ENCODE results near the gene PPA1.
"Not testable (repeated sequence)": the region's sequence is repeated elsewhere in the genome, so short reads cannot be mapped to it uniquely, and the experiment has no call there.

Gene PPA1

DNA sequence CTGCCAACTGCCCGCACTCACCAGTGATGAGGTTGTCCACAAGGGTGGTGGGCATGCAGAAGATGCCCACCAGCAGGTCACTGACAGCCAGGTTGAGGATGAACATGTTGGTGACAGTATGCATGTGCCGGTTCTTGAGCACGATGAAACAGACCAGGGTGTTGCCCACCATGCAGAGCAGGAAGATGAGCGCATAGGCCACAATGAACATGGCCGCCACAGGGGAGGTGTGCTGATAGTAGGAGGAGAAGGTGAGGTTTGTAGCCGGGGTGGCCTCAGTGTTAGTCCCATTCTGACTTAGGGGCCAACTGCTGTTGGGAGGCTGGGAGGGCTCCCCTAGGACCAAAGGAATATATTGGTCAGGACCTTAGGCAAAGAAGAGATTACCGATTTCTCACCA is 32.8 kb upstream of the PPA1 start:
- TF ChIP-seq, protein P1, sequence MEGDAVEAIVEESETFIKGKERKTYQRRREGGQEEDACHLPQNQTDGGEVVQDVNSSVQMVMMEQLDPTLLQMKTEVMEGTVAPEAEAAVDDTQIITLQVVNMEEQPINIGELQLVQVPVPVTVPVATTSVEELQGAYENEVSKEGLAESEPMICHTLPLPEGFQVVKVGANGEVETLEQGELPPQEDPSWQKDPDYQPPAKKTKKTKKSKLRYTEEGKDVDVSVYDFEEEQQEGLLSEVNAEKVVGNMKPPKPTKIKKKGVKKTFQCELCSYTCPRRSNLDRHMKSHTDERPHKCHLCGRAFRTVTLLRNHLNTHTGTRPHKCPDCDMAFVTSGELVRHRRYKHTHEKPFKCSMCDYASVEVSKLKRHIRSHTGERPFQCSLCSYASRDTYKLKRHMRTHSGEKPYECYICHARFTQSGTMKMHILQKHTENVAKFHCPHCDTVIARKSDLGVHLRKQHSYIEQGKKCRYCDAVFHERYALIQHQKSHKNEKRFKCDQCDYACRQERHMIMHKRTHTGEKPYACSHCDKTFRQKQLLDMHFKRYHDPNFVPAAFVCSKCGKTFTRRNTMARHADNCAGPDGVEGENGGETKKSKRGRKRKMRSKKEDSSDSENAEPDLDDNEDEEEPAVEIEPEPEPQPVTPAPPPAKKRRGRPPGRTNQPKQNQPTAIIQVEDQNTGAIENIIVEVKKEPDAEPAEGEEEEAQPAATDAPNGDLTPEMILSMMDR (IDR thresholded peaks at IDR 0.05), result no peak
- DNase-seq (ENCODE audit: low spot score), result peak; percentile 57
- no peak overlapping the region for H3K27ac ChIP-seq
- no peak overlapping the region for H3K4me3 ChIP-seq

DNA sequence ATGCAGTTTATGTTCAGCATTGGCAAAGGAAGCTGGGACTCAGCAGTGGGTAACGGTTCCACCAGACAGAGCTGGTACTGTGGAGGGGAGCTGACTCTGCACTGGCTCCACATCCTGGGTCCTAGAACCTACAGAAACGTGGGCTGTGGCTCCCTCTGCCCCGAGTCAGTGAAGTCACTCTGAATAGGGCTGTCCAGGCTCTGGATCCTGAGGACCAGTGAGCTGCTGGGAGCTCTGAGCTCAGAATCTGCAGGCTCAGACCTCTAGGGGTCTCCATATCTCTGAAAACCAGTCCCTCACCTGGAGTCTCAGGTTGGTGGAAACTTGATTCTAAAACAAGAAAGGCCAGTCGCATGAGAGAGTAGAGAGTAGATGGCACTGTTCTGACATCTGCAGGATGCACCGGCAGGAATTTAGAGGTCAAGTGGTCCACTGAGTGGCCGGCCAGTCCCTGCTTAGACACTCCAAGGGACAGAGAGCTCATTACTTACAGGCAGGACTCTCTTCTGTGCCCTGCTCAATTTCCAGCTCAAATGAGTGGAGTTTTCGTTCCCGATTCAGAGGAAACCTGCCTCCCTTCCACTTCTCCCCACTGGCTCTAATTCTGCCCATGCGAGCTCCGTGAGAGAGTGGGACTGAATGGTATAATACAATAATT is 31.9 kb upstream of the PPA1 start:
- Histone ChIP-seq H3K27ac (no peak overlapping the region), H3K4me3 (no peak overlapping the region)
- TF ChIP-seq, protein P1 (IDR thresholded peaks at IDR 0.05), result no peak
- DNase-seq (ENCODE audit: low spot score), result peak; percentile 35

DNA sequence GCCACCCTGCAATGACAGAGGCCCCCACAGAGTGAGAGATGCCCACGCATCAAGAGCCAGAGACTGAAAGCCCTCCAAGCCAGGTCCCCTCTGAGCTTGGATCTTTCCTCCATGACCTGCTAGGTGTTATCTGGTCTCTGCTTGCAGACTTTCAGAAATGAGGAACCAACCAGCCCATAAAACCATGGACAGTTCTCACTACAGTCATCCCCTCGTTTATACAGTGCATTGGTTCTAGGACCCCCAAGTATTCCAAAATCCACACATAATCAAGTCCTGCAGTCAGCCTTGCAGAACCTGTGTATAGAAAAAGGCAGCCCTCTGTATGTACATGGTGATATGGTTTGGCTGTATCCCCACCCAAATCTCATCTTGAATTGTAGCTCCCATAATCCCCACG is 27.5 kb upstream of the PPA1 start:
- Histone ChIP-seq H3K27ac (no peak overlapping the region), H3K4me3 (no peak overlapping the region)
- DNase-seq (ENCODE audit: low spot score), result peak; percentile 35
- TF ChIP-seq, protein P1 (IDR thresholded peaks at IDR 0.05), result no peak

DNA sequence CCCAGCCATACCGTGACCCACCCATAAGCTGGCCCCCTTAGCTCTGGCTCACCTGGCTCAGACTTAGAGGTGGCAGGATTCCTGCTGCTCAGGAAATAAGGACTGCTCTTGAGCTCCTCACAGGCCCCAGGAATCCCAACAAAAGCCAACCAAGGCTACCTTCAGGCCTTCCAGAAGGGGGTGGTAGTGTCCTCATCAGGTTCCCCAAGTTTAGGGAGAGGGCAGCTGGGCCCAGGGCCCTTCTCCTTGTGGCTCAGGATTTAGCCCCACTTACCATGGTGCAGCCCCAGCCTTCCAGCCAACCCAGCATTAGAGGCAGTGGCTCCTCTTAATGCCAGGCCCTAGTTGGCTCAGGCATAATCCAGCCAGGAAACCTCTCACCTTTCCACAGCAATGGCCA is 27.0 kb upstream of the PPA1 start:
- TF ChIP-seq, protein P1 (IDR thresholded peaks at IDR 0.05), result no peak
- no peak overlapping the region for H3K27ac ChIP-seq

DNA sequence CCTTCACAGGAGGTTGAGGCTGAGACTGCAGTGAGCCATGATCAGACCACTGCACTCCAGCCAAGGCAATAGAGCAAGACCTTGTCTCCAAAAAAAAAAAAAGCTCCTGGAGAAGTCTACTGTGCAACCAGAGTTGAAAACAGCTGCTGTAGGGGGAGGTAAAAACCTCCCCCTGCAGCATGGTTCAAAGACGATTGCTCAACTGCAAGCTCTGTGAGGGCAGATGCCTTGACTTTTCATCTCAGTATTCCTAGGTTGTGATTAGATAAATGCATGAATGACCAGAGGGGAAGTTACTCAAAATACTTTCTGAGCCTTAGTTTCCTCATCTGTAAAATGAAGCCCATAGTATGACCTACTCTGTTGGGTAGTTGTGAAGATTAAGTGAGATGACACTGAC is 25.0 kb upstream of the PPA1 start:
- TF ChIP-seq, protein P1 (IDR thresholded peaks at IDR 0.05), result no peak
- Histone ChIP-seq H3K4me3 (no peak overlapping the region), H3K27ac (no peak overlapping the region)
- peak; percentile 19 for DNase-seq (ENCODE audit: low spot score)

More for the DNA sequence above, 27.0 kb upstream of the PPA1 start:
- DNase-seq (ENCODE audit: low spot score), result peak; percentile 11
- H3K4me3 ChIP-seq, result no peak overlapping the region

DNA sequence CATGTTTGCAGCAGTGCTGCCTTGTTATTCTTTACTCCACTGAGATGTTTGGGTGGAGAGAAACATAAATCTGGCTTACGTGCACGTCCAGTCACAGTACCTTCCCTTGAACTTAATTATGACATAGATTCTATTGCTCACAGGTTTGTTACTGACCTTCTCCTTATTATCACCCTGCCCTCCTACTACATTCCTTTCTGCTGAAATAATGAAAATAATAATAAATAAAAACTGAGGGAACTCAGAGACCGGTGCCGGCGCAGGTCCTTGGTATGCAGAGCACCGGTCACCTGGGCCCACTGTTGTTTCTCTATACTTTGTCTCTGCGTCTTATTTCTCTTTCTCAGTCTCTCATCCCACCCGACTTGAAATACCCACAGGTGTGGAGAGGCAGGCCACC is 24.6 kb upstream of the PPA1 start:
- not testable (repeated sequence) for DNase-seq (ENCODE audit: low spot score); H3K4me3 ChIP-seq; H3K27ac ChIP-seq

DNA sequence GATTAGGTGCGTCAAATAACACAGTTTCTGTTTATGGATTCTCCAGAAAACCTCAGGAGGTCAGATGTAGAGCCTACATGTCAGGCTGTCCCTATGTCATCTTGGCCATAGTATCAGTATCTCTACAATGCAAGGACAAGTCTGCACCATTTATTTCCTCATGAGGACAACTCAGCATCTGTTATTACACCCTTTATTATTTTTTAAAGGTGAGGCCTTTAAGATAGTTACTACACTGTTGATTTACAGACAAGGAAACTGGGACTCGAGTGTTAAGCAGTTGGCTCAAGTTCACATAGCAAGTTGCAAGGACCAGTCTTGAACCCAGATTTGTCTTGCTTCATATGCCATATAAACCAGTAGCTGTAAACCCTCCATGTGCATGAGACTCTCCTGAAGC is 23.2 kb upstream of the PPA1 start:
- Histone ChIP-seq H3K4me3 (no peak overlapping the region), H3K27ac (no peak overlapping the region)
- no peak for DNase-seq (ENCODE audit: low spot score)
- TF ChIP-seq, protein P1 (IDR thresholded peaks at IDR 0.05), result no peak

All from coronary artery (tissue), 2 donors.